H9 (cell line): ENCODE data around the gene OR4M1. TPM values are rescaled to one million over a fixed set of nuclear protein-coding genes. Genes with fewer than 3 reads are reported as not detected.
"Not testable (repeated sequence)": the region's sequence is repeated elsewhere in the genome, so short reads cannot be mapped to it uniquely, and the experiment has no call there.

ENCODE experiments used
- DNase-seq: peaks from one replicate; pipeline ENCODE4 v3.0.0-alpha.2; 2017
- H2AFZ ChIP-seq: one replicate; pipeline ENCODE4 v1.6.1; 2013; ENCODE audit warnings: mild to moderate bottlenecking, low read length, control low read depth, moderate library complexity
- H2AK5ac ChIP-seq: 2 replicates; pipeline ENCODE4 v1.6.1; 2013; ENCODE audit warnings: low read length, control low read depth, mixed read lengths; ENCODE audit not compliant: insufficient read length
- H2BK120ac ChIP-seq: one replicate; pipeline ENCODE4 v1.6.1; 2013; ENCODE audit warnings: low read depth, mild to moderate bottlenecking, low read length, control low read depth, inconsistent platforms; ENCODE audit not compliant: poor library complexity, severe bottlenecking
- H2BK12ac ChIP-seq: 2 replicates; pipeline ENCODE4 v1.6.1; 2013; ENCODE audit warnings: low read length, control low read depth, mixed read lengths, low read depth; ENCODE audit not compliant: insufficient read length
- H2BK15ac ChIP-seq: 2 replicates; pipeline ENCODE4 v1.6.1; 2013; ENCODE audit warnings: low read depth, low read length, control low read depth
- H2BK20ac ChIP-seq: one replicate; pipeline ENCODE4 v1.6.1; 2013; ENCODE audit warnings: low read depth, mild to moderate bottlenecking, low read length, control low read depth, inconsistent platforms; ENCODE audit not compliant: poor library complexity, severe bottlenecking
- H2BK5ac ChIP-seq: 2 replicates; pipeline ENCODE4 v1.6.1; 2013; ENCODE audit warnings: low read length, control low read depth, mixed read lengths; ENCODE audit not compliant: insufficient read length
- H3K14ac ChIP-seq: 2 replicates; pipeline ENCODE4 v1.6.1; 2013; ENCODE audit warnings: low read length, control low read depth; ENCODE audit not compliant: insufficient read depth
- H3K18ac ChIP-seq: 2 replicates; pipeline ENCODE4 v1.6.1; 2013; ENCODE audit warnings: low read depth, mild to moderate bottlenecking, mixed read lengths, low read length, control low read depth; ENCODE audit not compliant: insufficient read length
- H3K23ac ChIP-seq: 2 replicates; pipeline ENCODE4 v1.6.1; 2013; ENCODE audit warnings: low read length, control low read depth, mixed read lengths, low read depth; ENCODE audit not compliant: insufficient read length
- H3K23me2 ChIP-seq: 2 replicates; pipeline ENCODE4 v1.6.1; 2013; ENCODE audit warnings: low read depth, mild to moderate bottlenecking, mixed read lengths, low read length, control low read depth; ENCODE audit not compliant: insufficient read length, poor library complexity, severe bottlenecking
- H3K27ac ChIP-seq: 2 replicates; pipeline ENCODE4 v1.5.1; 2013; ENCODE audit warnings: low read length, control low read depth, mixed read lengths, low read depth; ENCODE audit not compliant: insufficient read length
- H3K27me3 ChIP-seq: 2 replicates; pipeline ENCODE4 v1.6.1; 2013; ENCODE audit warnings: low read length, control low read depth, inconsistent platforms; ENCODE audit not compliant: insufficient read depth
- H3K4ac ChIP-seq: 2 replicates; pipeline ENCODE4 v1.6.1; 2013; ENCODE audit warnings: low read depth, mild to moderate bottlenecking, control low read depth, inconsistent platforms, low read length, moderate library complexity
- H3K4me1 ChIP-seq: 2 replicates; pipeline ENCODE4 v1.6.1; 2013; ENCODE audit warnings: low read length, control low read depth, inconsistent platforms; ENCODE audit not compliant: insufficient read depth
- H3K4me2 ChIP-seq: 2 replicates; pipeline ENCODE4 v1.6.1; 2013; ENCODE audit warnings: low read length, control low read depth, mixed read lengths; ENCODE audit not compliant: insufficient read length, insufficient read depth
- H3K56ac ChIP-seq: 2 replicates; pipeline ENCODE4 v1.6.1; 2013; ENCODE audit warnings: low read depth, mild to moderate bottlenecking, mixed read lengths, low read length, control low read depth; ENCODE audit not compliant: insufficient read length
- H3K79me1 ChIP-seq: 2 replicates; pipeline ENCODE4 v1.6.1; 2013; ENCODE audit warnings: low read depth, mild to moderate bottlenecking, moderate library complexity, low read length, control low read depth, inconsistent platforms; ENCODE audit not compliant: insufficient read depth, poor library complexity, severe bottlenecking
- H3K79me2 ChIP-seq: 2 replicates; pipeline ENCODE4 v1.6.1; 2013; ENCODE audit warnings: low read length, control low read depth, inconsistent platforms; ENCODE audit not compliant: insufficient read depth
- H3K9ac ChIP-seq: 2 replicates; pipeline ENCODE4 v1.6.1; 2013; ENCODE audit warnings: low read length, control low read depth, mixed read lengths; ENCODE audit not compliant: insufficient read length; ENCODE audit errors: extremely low read depth
- H3K9me3 ChIP-seq: one replicate; pipeline ENCODE4 v1.6.1; 2013; ENCODE audit warnings: low read depth, low read length, inconsistent platforms; ENCODE audit not compliant: control insufficient read depth
- H3T11ph ChIP-seq: one replicate; pipeline ENCODE4 v1.6.1; 2013; ENCODE audit warnings: mild to moderate bottlenecking, low read length, control low read depth, inconsistent platforms
- H4K20me1 ChIP-seq: one replicate; pipeline ENCODE4 v1.6.1; 2013; ENCODE audit not compliant: control insufficient read depth, insufficient read length, insufficient read depth
- H4K5ac ChIP-seq: 2 replicates; pipeline ENCODE4 v1.6.1; 2013; ENCODE audit warnings: low read depth, mild to moderate bottlenecking, mixed read lengths, low read length, control low read depth; ENCODE audit not compliant: insufficient read length
- H4K8ac ChIP-seq: replicated peaks from 2 replicates; pipeline ENCODE4 v1.6.1; 2013; ENCODE audit warnings: low read length, control low read depth, mixed read lengths, low read depth; ENCODE audit not compliant: insufficient read length
- H4K91ac ChIP-seq: 2 replicates; pipeline ENCODE4 v1.6.1; 2013; ENCODE audit warnings: low read depth, mild to moderate bottlenecking, moderate library complexity, mixed read lengths, low read length, control low read depth; ENCODE audit not compliant: insufficient read length
- H3K27ac Mint-ChIP-seq, 3 experiments: 2 replicates in 2 of 3; 3 replicates in 1 of 3; pipeline ENCODE4 v1.8.0; 2020 to 2021; ENCODE audit warnings: mixed read lengths in 3 of 3, mild to moderate bottlenecking in 1 of 3, moderate library complexity in 1 of 3
- H3K27me3 Mint-ChIP-seq: 2 replicates; pipeline ENCODE4 v1.8.0; 2021; ENCODE audit warnings: low read depth, mild to moderate bottlenecking, moderate library complexity, mixed read lengths
- H3K36me3 Mint-ChIP-seq, 3 experiments: 2 replicates in 2 of 3; 3 replicates in 1 of 3; pipeline ENCODE4 v1.8.0; 2020 to 2021; ENCODE audit warnings: low read depth in 3 of 3, mixed read lengths in 3 of 3; ENCODE audit not compliant: insufficient read depth in 1 of 3
- H3K4me1 Mint-ChIP-seq, 2 experiments: 2 replicates each; pipeline ENCODE4 v1.8.0; 2020; ENCODE audit warnings: mixed read lengths in 2 of 2
- H3K4me3 Mint-ChIP-seq, 2 experiments: 2 replicates in 1 of 2; 3 replicates in 1 of 2; pipeline ENCODE4 v1.8.0; 2020 to 2021; ENCODE audit warnings: mild to moderate bottlenecking in 2 of 2, mixed read lengths in 2 of 2, moderate library complexity in 1 of 2
- H3K9me3 Mint-ChIP-seq, 2 experiments: 2 replicates in 1 of 2; 3 replicates in 1 of 2; pipeline ENCODE4 v1.8.0; 2020; ENCODE audit warnings: mild to moderate bottlenecking in 2 of 2, mixed read lengths in 2 of 2, moderate library complexity in 1 of 2
- WGBS: extraction: QIAGEN DNeasy Blood & Tissue Kit; methylation state at CpG from one replicate; pipeline ENCODE4 v1.1.7; 2013; ENCODE audit warnings: missing lambda C conversion rate, low lambda C conversion rate, mixed read lengths; ENCODE audit not compliant: insufficient read length; ENCODE audit errors: extremely low coverage; 5-methylcytosine and 5-hydroxymethylcytosine counted together
- total RNA-seq: library from RNA; stranded (reverse); gene quantifications from 2 replicates; pipeline ENCODE4 v1.2.1, GENCODE V29; 2021
- TF ChIP-seq, protein P1 (sequence below): fragments of 200-600 bp; sonication (generic); conservative IDR thresholded peaks from 3 replicates; pipeline ENCODE4 v1.8.0; 2021; ENCODE audit warnings: antibody characterized with exemption, mild to moderate bottlenecking

Gene OR4M1
- total RNA-seq, 1 experiment from 2014 or later = not detected

DNA sequence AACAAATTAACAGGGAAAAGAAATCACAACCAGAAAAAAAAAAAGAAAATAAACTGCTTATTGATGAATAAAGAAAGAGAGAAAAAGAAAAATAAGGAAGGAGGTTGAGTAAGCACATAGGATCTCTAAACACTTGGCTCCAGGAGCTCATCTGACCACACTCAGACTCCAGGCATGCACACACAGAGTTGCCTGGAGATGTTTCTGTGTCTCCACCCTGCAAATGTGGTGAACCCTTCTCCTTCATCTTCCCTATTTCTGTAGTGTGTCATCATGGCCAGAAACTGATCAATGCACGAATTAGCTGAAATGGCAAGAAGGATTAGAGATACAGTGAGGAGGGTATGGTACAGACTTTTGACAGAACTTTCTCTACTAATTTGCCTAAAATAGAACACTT lies 50.5 kb downstream of the OR4M1 start:
- peaks cover 0 to 6% of the 10 kb centered on the region in 2 experiments; a peak in 4 of 5 replicates for H3K9me3 Mint-ChIP-seq
- no peaks in the 10 kb centered on the region for H3K4me1 Mint-ChIP-seq
- TF ChIP-seq, protein P1, sequence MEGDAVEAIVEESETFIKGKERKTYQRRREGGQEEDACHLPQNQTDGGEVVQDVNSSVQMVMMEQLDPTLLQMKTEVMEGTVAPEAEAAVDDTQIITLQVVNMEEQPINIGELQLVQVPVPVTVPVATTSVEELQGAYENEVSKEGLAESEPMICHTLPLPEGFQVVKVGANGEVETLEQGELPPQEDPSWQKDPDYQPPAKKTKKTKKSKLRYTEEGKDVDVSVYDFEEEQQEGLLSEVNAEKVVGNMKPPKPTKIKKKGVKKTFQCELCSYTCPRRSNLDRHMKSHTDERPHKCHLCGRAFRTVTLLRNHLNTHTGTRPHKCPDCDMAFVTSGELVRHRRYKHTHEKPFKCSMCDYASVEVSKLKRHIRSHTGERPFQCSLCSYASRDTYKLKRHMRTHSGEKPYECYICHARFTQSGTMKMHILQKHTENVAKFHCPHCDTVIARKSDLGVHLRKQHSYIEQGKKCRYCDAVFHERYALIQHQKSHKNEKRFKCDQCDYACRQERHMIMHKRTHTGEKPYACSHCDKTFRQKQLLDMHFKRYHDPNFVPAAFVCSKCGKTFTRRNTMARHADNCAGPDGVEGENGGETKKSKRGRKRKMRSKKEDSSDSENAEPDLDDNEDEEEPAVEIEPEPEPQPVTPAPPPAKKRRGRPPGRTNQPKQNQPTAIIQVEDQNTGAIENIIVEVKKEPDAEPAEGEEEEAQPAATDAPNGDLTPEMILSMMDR = no peak
- Histone ChIP-seq H4K20me1 (no peaks in the 10 kb centered on the region), H3T11ph (no peak overlapping the region), H2BK5ac (no peak overlapping the region), H3K9ac (no peak overlapping the region), H3K4me1 (no peaks in the 10 kb centered on the region), H2BK15ac (no peak overlapping the region), H4K5ac (no peak overlapping the region), H3K4ac (no peak overlapping the region), H4K91ac (no peak overlapping the region), H3K27me3 (no peaks in the 10 kb centered on the region), H3K9me3 (peaks cover 84% of the 10 kb centered on the region), H3K79me2 (no peaks in the 10 kb centered on the region), H3K23ac (no peak overlapping the region), H2AFZ (no peak overlapping the region), H2BK20ac (no peak overlapping the region), H3K27ac (no peak overlapping the region), H3K56ac (no peak overlapping the region), H3K79me1 (no peaks in the 10 kb centered on the region), H3K4me2 (no peak overlapping the region), H3K23me2 (no peaks in the 10 kb centered on the region), H2BK120ac (no peak overlapping the region), H2BK12ac (no peak overlapping the region), H3K14ac (no peak overlapping the region), H4K8ac (no peak overlapping the region), H2AK5ac (no peak overlapping the region), H3K18ac (no peak overlapping the region)
- DNase-seq = no peak
- H3K27ac Mint-ChIP-seq = no peak overlapping the region
- H3K36me3 Mint-ChIP-seq = peaks cover 11 to 29% (median 13%) of the 10 kb centered on the region in 3 experiments
- WGBS = no CpG with 5 or more reads among the region's 1 CpG
- no peak overlapping the region for H3K4me3 Mint-ChIP-seq
- H3K27me3 Mint-ChIP-seq = no peaks in the 10 kb centered on the region; the same call in 1 of the 2 replicates

DNA sequence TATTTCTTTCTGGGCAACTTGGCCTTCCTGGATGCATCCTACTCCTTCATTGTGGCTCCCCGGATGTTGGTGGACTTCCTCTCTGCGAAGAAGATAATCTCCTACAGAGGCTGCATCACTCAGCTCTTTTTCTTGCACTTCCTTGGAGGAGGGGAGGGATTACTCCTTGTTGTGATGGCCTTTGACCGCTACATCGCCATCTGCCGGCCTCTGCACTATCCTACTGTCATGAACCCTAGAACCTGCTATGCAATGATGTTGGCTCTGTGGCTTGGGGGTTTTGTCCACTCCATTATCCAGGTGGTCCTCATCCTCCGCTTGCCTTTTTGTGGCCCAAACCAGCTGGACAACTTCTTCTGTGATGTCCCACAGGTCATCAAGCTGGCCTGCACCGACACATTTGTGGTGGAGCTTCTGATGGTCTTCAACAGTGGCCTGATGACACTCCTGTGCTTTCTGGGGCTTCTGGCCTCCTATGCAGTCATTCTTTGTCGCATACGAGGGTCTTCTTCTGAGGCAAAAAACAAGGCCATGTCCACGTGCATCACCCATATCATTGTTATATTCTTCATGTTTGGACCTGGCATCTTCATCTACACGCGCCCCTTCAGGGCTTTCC lies 54.4 kb downstream of the OR4M1 start:
- not testable (repeated sequence) for H2BK5ac ChIP-seq, H3K14ac ChIP-seq, DNase-seq, H3K79me1 ChIP-seq, H3K4ac ChIP-seq, H3K27ac ChIP-seq, H3K56ac ChIP-seq, H2AK5ac ChIP-seq, H3K4me1 Mint-ChIP-seq, H3K9ac ChIP-seq, H2BK15ac ChIP-seq, H3T11ph ChIP-seq, H3K23me2 ChIP-seq, H2BK20ac ChIP-seq, H4K8ac ChIP-seq, H4K91ac ChIP-seq, H3K27ac Mint-ChIP-seq, H4K20me1 ChIP-seq, H3K4me3 Mint-ChIP-seq, H3K27me3 Mint-ChIP-seq, H3K23ac ChIP-seq, H3K4me1 ChIP-seq, H3K79me2 ChIP-seq, H4K5ac ChIP-seq, H3K27me3 ChIP-seq, H2BK12ac ChIP-seq, H2BK120ac ChIP-seq, H2AFZ ChIP-seq, H3K4me2 ChIP-seq, H3K18ac ChIP-seq
- Mint-ChIP-seq H3K9me3 (peaks cover 0 to 21% of the 10 kb centered on the region in 2 experiments), H3K36me3 (peaks cover 2 to 32% (median 5%) of the 10 kb centered on the region in 3 experiments; a peak in 5 of 7 replicates)
- H3K9me3 ChIP-seq = peaks cover 76% of the 10 kb centered on the region
- no CpG with 5 or more reads among the region's 12 CpGs for WGBS
